Frontal cortex (tissue), 1 donor: Measurements from ENCODE around the gene L1TD1. TPM values are rescaled to one million over a fixed set of nuclear protein-coding genes. Genes with fewer than 3 reads are reported as not detected.

Source experiments
- total RNA-seq: library from RNA; depleted of rRNA; stranded (reverse); fragments of >200 nt; gene quantifications from one replicate; pipeline ENCODE4 v1.2.3, GENCODE V29; 2014

The L1TD1 gene
- total RNA-seq, 1 donor from 2014 or later, result 0.41 TPM

Other genes starting within 250 kb of the L1TD1 start
- 1.2 TPM for gene KANK4, start 124.6 kb downstream of the L1TD1 start, total RNA-seq
- 59.5 TPM for gene USP1, start 242.2 kb downstream of the L1TD1 start, total RNA-seq